Erythroblast (primary cell): Measurements from ENCODE around the gene CALN1.

Experiments used
- DNase-seq, 2 experiments: peaks; one replicate each; lab custom pipeline; 2025; lab: John Stamatoyannopoulos, UW
- GATA1 ChIP-seq: IDR thresholded peaks from 2 replicates; pipeline ENCODE4 v1.6.1; 2011; ENCODE audit warnings: low read depth, mild to moderate bottlenecking, control low read depth, low read length, moderate library complexity
- POLR2A ChIP-seq: IDR thresholded peaks from 2 replicates; pipeline ENCODE4 v1.6.1; 2011; ENCODE audit warnings: mild to moderate bottlenecking, low read length

Gene CALN1

DNA sequence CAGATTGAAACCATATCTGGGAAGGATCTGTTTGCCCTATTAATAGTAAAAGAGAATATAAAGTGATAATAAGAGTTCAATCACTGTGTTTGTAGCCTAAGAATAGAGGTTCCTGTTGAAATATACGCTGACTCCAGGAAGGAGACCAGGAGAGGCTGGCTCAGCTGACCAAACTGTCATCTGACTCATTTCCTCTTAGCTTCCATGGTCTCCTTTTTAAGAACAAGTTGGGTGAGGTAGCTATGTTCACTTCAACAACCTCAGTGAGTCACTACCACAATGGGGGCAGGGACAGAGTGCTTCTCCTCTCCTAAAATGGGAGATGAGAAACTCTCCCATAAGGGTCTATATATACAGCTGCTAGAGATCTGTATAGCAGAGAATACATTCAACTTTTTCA, 543.3 kb downstream of the CALN1 start:
- DNase-seq, result no peak
- no peak for TF ChIP-seq GATA1
- TF ChIP-seq POLR2A, result no peak

GRCh38 chr7:71867626-71868025, 544.5 kb downstream of the CALN1 start:
- no peak for DNase-seq
- no peak for TF ChIP-seq POLR2A
- TF ChIP-seq GATA1, result no peak

- TF ChIP-seq POLR2A, result no peak
- TF ChIP-seq GATA1, result no peak
- DNase-seq, result no peak
Measured at GRCh38 chr7:71865172-71865571, 547.0 kb downstream of the CALN1 start.

DNA sequence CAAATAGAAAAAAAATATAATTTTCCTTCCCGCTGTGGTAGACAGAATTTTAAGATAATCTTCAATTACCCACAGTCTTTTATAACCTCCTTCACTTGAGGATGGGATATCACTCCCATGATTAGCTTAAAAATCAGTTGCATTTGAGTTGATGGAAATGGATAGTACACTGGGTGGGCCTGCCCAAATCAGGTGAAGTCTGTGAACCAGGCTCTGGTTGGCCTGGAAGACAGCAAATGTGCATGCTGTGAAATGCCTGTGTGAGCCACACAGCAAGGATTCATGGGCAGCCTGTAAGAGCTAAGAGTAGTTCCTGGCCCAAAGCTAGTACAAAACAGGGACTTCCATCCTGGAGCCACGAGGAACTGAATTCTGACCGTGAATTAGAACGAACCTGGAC, 548.0 kb downstream of the CALN1 start:
- DNase-seq, result no peak
- TF ChIP-seq POLR2A (no peak), GATA1 (no peak)

- TF ChIP-seq POLR2A (no peak), GATA1 (no peak)
Measured at GRCh38 chr7:71860572-71860971, 551.6 kb downstream of the CALN1 start.

DNA sequence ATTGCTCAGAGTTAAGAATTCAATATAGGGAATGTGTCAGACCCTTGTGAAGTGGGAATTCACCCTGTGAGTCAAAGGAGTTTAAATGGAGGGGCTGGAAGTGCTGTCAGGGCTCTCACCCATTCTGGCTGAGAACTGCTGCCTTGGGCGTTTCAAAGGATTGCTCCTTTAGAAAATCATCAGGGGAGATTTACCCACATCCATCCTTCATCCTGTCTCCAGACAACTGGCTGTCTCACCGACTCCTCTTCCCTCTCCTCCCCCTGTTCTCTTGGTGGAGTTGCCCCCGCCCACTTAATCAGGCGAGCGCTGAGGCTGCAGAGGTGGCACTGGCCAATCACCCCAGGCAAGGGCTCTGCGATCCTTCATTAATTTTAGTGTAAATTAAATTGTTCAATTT, 554.8 kb downstream of the CALN1 start:
- DNase-seq, result no peak
- no peak for TF ChIP-seq POLR2A
- no peak for TF ChIP-seq GATA1

More at GRCh38 chr7:71860572-71860971, 551.6 kb downstream of the CALN1 start:
- DNase-seq, result no peak

GRCh38 chr7:71854546-71855397, 557.4 kb downstream of the CALN1 start:
- DNase-seq, result no peak
- no peak for TF ChIP-seq POLR2A
- TF ChIP-seq GATA1, result no peak

- no peak for DNase-seq
- TF ChIP-seq GATA1 (no peak), POLR2A (no peak)
Measured at GRCh38 chr7:71851776-71852498, 560.2 kb downstream of the CALN1 start.

DNA sequence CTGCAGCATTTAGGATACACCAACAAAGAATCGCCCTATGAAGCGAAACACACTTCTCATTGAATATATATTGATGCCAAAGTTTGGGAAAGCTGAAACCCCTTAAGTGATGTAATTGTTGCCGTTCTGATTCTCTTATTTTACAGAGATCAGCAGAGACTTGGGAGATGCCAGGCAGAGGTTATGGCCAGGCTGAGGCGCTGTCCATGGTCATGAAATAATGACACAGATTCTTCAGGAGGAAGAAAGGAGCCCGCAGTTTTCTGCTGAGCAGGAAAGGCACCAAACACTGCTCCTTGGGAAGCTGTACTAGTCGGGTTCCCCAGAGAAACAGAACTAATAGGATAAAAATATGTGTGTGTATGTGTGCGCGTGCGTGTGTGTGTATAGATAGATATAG, 566.0 kb downstream of the CALN1 start:
- no peak for DNase-seq
- no peak for TF ChIP-seq POLR2A
- TF ChIP-seq GATA1, result no peak

- no peak for TF ChIP-seq GATA1
- TF ChIP-seq POLR2A, result no peak
Measured at GRCh38 chr7:71843676-71844075, 568.5 kb downstream of the CALN1 start.

DNA sequence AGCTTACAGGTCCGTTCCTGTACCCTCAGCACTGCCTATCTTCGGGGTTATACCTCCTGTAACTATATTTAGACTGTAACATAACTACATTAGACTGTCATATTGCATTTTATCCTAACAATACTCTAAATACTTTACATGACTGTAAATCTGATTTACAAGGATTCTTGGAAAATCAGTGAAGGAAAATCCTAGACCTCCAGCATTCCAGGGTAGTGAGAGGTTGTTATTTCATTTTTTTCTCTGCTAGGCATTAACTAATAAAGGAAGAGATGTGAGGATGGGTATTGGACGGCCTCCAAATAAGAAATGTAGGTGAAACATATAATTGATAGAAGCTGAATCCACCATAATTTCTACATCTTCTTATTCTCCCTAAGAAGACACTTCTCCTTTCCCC, 569.4 kb downstream of the CALN1 start:
- no peak for DNase-seq
- no peak for TF ChIP-seq GATA1
- TF ChIP-seq POLR2A, result no peak

More at GRCh38 chr7:71843676-71844075, 568.5 kb downstream of the CALN1 start:
- no peak for DNase-seq

DNA sequence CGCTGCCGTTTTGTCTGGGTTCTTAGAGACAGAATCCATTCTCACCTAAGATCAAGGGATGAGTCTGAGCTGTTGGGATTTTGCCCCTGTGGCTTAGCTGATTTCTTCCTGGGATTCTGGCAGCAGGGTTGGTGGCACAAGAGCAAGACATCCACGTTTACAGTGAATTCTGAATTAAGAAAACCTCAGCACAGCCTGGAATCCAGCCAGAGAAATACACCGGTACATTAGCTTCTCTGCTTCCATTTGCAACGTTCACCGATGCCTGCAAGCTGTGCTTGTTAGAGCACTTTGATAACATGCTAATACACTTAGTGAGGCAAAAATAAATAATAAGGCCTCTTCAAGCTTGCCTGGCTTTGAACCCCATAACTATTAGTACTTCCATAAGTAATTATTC, 569.8 kb downstream of the CALN1 start:
- DNase-seq, result no peak
- no peak for TF ChIP-seq POLR2A
- TF ChIP-seq GATA1, result no peak

- no peak for TF ChIP-seq POLR2A
- TF ChIP-seq GATA1, result no peak
- no peak for DNase-seq
Measured at GRCh38 chr7:71835056-71835455, 577.1 kb downstream of the CALN1 start.

DNA sequence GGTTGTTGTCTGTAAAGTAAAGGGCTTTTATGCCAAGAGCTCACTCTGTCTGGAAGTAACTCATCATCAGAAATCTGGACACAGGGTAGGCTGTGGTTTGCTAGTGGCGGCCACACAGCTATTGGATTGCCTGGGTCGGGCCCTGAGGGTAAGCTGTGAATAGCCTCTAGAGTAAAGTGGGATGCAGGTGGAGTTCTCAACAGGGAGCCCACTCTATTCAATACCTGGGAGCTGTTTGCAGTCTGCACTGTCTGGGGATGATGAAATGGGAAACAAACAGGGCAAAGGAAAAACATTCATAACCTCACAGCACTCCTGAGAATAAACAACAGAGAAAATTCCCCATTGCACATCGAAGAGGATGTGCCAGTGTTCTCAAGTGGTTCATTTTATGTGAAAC, 582.6 kb downstream of the CALN1 start:
- DNase-seq, result no peak
- TF ChIP-seq GATA1 (no peak), POLR2A (no peak)

GRCh38 chr7:71828361-71828760, 583.8 kb downstream of the CALN1 start:
- no peak for TF ChIP-seq POLR2A
- no peak for TF ChIP-seq GATA1
- DNase-seq, result no peak
